ENCODE measurements around the gene LPCAT3. TPM values are rescaled to one million over a fixed set of nuclear protein-coding genes. Genes with fewer than 3 reads are reported as not detected.
"Not testable (repeated sequence)": the region's sequence is repeated elsewhere in the genome, so short reads cannot be mapped to it uniquely, and the experiment has no call there.

Gene LPCAT3
- total RNA-seq, 4 donors from 2014 or later: 45.1 to 68.4 (median 58.5) TPM

DNA sequence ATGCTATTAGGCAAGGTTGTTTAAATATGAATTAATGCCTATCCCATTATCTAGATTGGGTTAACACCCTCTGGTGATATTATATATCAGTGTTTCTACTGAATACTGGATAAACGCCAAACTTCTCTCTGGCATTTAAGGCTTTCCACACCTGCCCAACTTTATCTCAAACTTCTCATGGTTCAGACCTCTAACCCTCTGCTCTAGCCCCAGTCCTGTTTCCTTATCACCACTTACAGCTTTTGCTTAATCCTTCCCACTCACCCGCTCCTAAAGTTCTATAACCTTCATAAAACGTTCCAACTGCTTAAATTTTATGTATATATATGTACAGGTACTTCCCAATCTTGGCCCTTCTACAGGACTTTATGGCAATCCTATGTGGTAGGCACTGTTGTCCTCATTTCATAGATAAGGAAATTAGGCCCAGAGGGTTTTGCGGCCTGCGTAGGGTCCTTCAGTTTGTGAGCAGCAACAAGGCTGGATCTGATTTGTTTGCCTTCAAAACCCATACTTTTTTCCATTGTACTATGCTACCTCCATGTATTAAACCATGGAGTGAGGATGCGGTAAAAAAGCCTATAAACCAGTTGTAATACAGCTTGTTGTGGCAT, 1.2 kb downstream of the LPCAT3 start:
- WGBS, 2 donors: 79% methylated on average over 6 of the region's 6 CpGs
- Histone ChIP-seq H3K9me3 (no peaks in the 10 kb centered on the region), H3K4me1 (peaks cover 16 to 29% of the 10 kb centered on the region in 2 donors), H3K4me3 (replicated peaks in 1 of 3) (peak overlapping the region in 2 of 3 donors; percentile 67 to 95), H3K36me3 (no peaks in the 10 kb centered on the region), H3K27me3 (no peaks in the 10 kb centered on the region), H3K27ac (peak overlapping the region in 1 of 3 donors; percentile 86)
- intact Hi-C loops (cut with DNase I): loop anchor here (5.0 kb wide), 1 partner anchor 55 kb away; no protein-coding TSS in a partner anchor
- no peak for DNase-seq
- TF ChIP-seq, protein P1, sequence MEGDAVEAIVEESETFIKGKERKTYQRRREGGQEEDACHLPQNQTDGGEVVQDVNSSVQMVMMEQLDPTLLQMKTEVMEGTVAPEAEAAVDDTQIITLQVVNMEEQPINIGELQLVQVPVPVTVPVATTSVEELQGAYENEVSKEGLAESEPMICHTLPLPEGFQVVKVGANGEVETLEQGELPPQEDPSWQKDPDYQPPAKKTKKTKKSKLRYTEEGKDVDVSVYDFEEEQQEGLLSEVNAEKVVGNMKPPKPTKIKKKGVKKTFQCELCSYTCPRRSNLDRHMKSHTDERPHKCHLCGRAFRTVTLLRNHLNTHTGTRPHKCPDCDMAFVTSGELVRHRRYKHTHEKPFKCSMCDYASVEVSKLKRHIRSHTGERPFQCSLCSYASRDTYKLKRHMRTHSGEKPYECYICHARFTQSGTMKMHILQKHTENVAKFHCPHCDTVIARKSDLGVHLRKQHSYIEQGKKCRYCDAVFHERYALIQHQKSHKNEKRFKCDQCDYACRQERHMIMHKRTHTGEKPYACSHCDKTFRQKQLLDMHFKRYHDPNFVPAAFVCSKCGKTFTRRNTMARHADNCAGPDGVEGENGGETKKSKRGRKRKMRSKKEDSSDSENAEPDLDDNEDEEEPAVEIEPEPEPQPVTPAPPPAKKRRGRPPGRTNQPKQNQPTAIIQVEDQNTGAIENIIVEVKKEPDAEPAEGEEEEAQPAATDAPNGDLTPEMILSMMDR (IDR thresholded peaks at IDR 0.05): no peak
- no peak for TF ChIP-seq POLR2A (IDR thresholded peaks at IDR 0.05)

DNA sequence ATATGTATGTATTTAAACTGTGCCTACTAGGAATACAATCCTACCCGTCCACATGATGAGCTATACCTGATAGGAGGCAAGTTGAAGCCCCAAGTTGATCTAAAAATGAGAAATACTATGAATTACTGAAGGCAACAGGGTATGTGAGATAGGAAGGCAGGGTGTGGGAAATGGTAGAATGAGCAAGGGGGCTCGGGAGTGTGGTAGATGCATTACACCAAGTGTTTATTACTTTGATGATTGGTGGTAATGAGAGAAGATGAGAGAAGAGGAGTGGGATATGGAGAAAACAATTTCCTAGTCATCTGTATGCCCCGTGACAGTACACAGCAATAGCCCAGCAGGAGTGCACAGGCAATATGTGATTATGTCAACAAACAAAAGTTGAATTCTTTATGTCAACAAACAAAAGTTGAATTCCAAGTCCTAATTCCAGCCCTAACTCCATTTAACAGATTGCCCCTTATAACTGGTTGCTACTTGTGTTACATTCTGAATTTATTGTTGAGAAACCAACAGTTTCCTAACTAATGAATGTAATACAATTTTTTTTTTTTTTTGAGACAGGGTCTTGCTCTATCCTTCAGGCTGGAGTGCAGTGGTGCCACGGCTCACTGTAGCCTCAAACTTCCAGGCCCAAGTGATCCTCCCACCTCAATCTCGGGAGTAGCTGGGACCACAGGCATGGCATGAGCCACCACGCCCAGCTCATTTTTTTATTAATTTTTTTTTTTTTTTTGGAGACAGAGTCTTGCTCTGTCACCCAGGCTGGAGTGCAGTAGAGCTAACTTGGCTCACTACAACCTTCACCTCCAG, 2.5 kb downstream of the LPCAT3 start:
- TF ChIP-seq, protein P1 (IDR thresholded peaks at IDR 0.05): no peak
- TF ChIP-seq POLR2A (IDR thresholded peaks at IDR 0.05): no peak
- no peak for DNase-seq
- H3K36me3 ChIP-seq: no peaks in the 10 kb centered on the region
- no peaks in the 10 kb centered on the region for H3K27me3 ChIP-seq
- intact Hi-C loops (cut with DNase I): loop anchor here (5.0 kb wide), 1 partner anchor 53 kb away; no protein-coding TSS in a partner anchor
- 90 to 93% methylated on average over 6 of the region's 6 CpGs for WGBS, 2 donors
- no peaks in the 10 kb centered on the region for H3K9me3 ChIP-seq
- H3K27ac ChIP-seq: no peak overlapping the region
- H3K4me1 ChIP-seq: peaks cover 16 to 29% of the 10 kb centered on the region in 2 donors
- H3K4me3 ChIP-seq (replicated peaks in 1 of 3): no peak overlapping the region

GRCh38 chr12:7013101-7013500, 5.2 kb downstream of the LPCAT3 start:
- peaks cover 16 to 23% of the 10 kb centered on the region in 2 donors for H3K4me1 ChIP-seq
- TF ChIP-seq POLR2A (IDR thresholded peaks at IDR 0.05): no peak
- TF ChIP-seq, protein P1 (IDR thresholded peaks at IDR 0.05): no peak
- no peaks in the 10 kb centered on the region for H3K27me3 ChIP-seq
- DNase-seq: no peak
- H3K27ac ChIP-seq: no peak overlapping the region
- H3K9me3 ChIP-seq: no peaks in the 10 kb centered on the region
- intact Hi-C loops (cut with DNase I): no loop called here
- no peaks in the 10 kb centered on the region for H3K36me3 ChIP-seq
- 94 to 96% methylated on average over 3 of the region's 3 CpGs for WGBS, 2 donors
- H3K4me3 ChIP-seq (replicated peaks in 1 of 3): no peak overlapping the region

DNA sequence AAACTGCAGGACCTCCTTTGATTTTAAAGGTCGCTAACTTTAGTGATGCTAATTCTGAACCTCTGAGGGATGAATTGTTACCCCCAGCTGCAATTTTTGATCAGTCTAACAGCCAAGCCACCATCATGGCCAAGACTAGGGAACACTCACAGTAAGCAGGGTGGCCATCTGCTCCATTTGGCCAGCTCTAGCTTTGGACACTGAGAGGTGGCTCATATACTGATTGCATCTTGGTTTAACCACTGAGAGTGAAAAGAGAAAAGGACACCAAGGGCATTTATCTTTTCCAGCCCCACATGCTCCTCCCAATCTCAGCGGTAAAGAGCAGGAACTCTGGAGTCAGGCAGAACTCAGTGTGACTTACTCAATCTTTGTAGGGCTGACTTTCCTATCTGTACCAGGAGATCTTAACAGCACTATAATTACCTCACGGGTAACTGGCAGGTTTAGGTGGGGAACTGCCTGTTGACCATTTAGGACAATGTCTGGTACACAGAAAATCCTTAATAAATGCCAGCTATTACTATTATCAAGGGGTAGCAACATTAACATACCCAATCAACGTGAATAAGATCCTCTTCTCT, 6.2 kb downstream of the LPCAT3 start:
- no peaks in the 10 kb centered on the region for H3K36me3 ChIP-seq
- no peaks in the 10 kb centered on the region for H3K9me3 ChIP-seq
- intact Hi-C loops (cut with DNase I): no loop called here
- 86 to 95% methylated on average over 4 of the region's 4 CpGs for WGBS, 2 donors
- peaks cover 11 to 19% of the 10 kb centered on the region in 2 donors for H3K4me1 ChIP-seq
- no peak for DNase-seq
- H3K27me3 ChIP-seq: no peaks in the 10 kb centered on the region
- no peak for TF ChIP-seq POLR2A (IDR thresholded peaks at IDR 0.05)
- TF ChIP-seq, protein P1 (IDR thresholded peaks at IDR 0.05): no peak
- H3K27ac ChIP-seq: no peak overlapping the region
- no peak overlapping the region for H3K4me3 ChIP-seq (replicated peaks in 1 of 3)

- H3K27ac ChIP-seq; H3K36me3 ChIP-seq; H3K27me3 ChIP-seq; H3K4me3 ChIP-seq (replicated peaks in 1 of 3); H3K9me3 ChIP-seq; intact Hi-C loops (cut with DNase I); DNase-seq: not testable (repeated sequence)
- H3K4me1 ChIP-seq: peaks cover 6 to 12% of the 10 kb centered on the region in 2 donors
- WGBS, 2 donors: 87 to 89% methylated on average over 4 of the region's 4 CpGs
Observed at GRCh38 chr12:7011398-7011797, 6.9 kb downstream of the LPCAT3 start.

Data from thyroid gland (tissue), 4 donors.